Parathyroid adenoma (tissue), 2 donors: Measurements from ENCODE around the gene ACSM2B.
"Not testable (repeated sequence)": the region's sequence is repeated elsewhere in the genome, so short reads cannot be mapped to it uniquely, and the experiment has no call there.

ENCODE experiments used
- H2AFZ ChIP-seq: fragments of 300-600 bp; sonication (generic); one replicate; pipeline ENCODE4 v1.7.0; 2017; ENCODE audit warnings: antibody characterized with exemption, mild to moderate bottlenecking
- H3K27ac ChIP-seq: fragments of 300-600 bp; sonication (generic); one replicate; pipeline ENCODE4 v1.7.0; 2017
- H3K27me3 ChIP-seq: fragments of 300-600 bp; sonication (generic); one replicate; pipeline ENCODE4 v1.7.0; 2017; ENCODE audit warnings: low read length; ENCODE audit not compliant: control insufficient read depth, insufficient read depth
- H3K36me3 ChIP-seq: fragments of 300-600 bp; sonication (generic); one replicate; pipeline ENCODE4 v1.7.0; 2017; ENCODE audit warnings: low read length; ENCODE audit not compliant: control insufficient read depth, insufficient read depth
- H3K4me1 ChIP-seq: fragments of 300-600 bp; sonication (generic); one replicate; pipeline ENCODE4 v1.7.0; 2017; ENCODE audit warnings: control low read depth
- H3K4me2 ChIP-seq: fragments of 300-600 bp; sonication (generic); one replicate; pipeline ENCODE4 v1.7.0; 2017; ENCODE audit warnings: low read length
- H3K4me3 ChIP-seq: fragments of 300-600 bp; sonication (generic); one replicate; pipeline ENCODE4 v1.7.0; 2017; ENCODE audit warnings: low read depth, low read length
- H3K79me2 ChIP-seq: fragments of 300-600 bp; sonication (generic); one replicate; pipeline ENCODE4 v1.7.0; 2017; ENCODE audit warnings: control low read depth
- H3K9ac ChIP-seq: fragments of 300-600 bp; sonication (generic); one replicate; pipeline ENCODE4 v1.7.0; 2017; ENCODE audit warnings: mild to moderate bottlenecking
- H3K9me3 ChIP-seq: fragments of 300-600 bp; sonication (generic); one replicate; pipeline ENCODE4 v1.7.0; 2017; ENCODE audit warnings: low read length; ENCODE audit not compliant: control insufficient read depth
- TF ChIP-seq, protein P1 (sequence below): fragments of 300-600 bp; sonication (generic); IDR thresholded peaks from one replicate; pipeline ENCODE4 v1.7.0; 2017; ENCODE audit warnings: antibody characterized with exemption, mild to moderate bottlenecking
- donor health status: primary hyperparathyroidism.

ACSM2B gene

DNA sequence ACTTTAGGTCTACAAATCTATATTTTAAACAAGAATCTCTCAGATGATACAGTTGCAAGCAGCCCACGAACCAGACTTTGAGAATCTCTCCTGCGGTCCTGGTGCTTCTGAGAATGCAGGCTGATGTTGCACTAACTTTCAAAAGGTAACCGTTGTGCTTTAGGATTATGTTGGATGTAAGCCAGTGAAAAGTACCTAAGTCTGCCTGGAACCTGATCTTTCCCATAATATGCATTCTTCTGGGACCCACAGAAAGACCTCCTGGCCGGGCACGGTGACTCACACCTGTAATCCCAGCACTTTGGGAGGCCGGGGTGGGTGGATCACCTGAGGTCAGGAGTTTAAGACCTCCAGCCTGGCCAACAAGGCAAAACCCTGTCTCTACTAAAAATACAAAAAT, 13.3 kb upstream of the ACSM2B start:
- not testable (repeated sequence) for H3K9ac ChIP-seq, H3K4me2 ChIP-seq, H3K4me3 ChIP-seq, H3K27ac ChIP-seq, H3K36me3 ChIP-seq, H2AFZ ChIP-seq, H3K9me3 ChIP-seq, H3K79me2 ChIP-seq, H3K27me3 ChIP-seq
- peaks cover 10% of the 10 kb centered on the region for H3K4me1 ChIP-seq

DNA sequence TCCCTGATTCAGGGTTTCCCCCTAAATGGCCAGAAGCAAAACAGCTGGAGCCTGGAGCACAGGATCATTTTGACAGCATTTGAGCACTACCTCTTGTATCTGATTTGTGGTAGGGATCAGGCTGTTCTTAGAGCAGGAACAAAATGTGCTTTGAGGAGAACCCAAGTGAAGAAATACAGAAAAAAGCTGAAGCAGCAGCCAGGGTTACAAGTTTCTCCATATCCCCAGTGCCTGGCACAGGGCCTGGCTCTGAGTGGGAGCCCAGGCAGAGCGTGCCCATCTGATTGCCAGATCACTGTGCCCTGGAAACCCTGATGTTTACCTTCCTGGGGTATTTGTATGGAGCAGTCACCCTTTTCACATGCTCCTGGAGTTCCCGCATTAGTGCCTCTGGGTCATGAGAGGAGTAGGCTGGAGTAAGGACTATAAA, 11.5 kb upstream of the ACSM2B start:
- peak overlapping the region; percentile 88 for H3K27ac ChIP-seq

DNA sequence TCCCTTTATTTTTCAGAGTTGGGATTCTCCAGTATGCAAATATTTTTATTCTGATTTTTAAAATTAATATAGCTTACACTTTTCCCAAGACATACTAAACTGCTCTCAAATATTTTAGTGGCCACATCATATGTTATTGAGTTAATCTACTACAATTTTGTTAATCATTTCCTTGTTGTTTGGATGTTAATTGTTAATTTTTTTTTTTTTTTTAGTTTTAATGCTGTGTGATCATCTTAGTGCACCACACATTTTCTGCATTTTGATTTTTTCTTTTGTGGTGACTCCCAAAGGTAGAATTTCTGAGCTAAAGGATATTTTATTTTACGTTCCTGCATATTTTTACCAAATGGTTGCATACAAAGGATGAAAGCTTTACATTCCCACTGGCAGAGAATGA, 10.5 kb upstream of the ACSM2B start:
- H3K4me2 ChIP-seq, H3K9ac ChIP-seq, H3K9me3 ChIP-seq, H3K4me3 ChIP-seq, H3K79me2 ChIP-seq, H3K27me3 ChIP-seq, H3K36me3 ChIP-seq: not testable (repeated sequence)
- Histone ChIP-seq H3K27ac (peak overlapping the region; percentile 88), H2AFZ (peak overlapping the region; percentile 42), H3K4me1 (peaks cover 10% of the 10 kb centered on the region)

More for the DNA sequence above, 11.5 kb upstream of the ACSM2B start:
- H3K4me2 ChIP-seq, H3K36me3 ChIP-seq, H3K4me3 ChIP-seq, H3K9me3 ChIP-seq, H3K9ac ChIP-seq, H3K79me2 ChIP-seq, H3K27me3 ChIP-seq: not testable (repeated sequence)
- peaks cover 10% of the 10 kb centered on the region for H3K4me1 ChIP-seq
- H2AFZ ChIP-seq: peak overlapping the region; percentile 46

DNA sequence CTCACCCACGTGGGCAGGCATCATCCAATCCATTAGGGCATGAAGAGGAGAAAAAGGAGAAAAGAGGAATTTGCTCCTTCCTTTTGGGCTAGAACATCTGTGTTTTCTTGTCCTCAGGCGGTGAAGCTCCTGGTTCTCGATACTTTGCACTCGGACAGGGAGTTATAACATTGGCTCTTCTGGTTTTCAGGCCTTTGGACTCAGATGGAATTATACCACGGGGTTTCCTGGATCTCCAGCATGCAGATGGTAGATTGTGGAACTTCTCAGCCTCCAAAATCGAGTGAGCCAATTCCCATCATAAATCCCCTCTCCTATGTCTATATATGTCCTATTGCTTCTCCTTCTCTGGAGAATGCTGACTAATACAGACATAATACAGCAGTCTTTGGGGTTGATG, 9.9 kb upstream of the ACSM2B start:
- H3K27ac ChIP-seq, H3K4me3 ChIP-seq, H3K79me2 ChIP-seq, H2AFZ ChIP-seq, H3K9me3 ChIP-seq, H3K4me2 ChIP-seq, H3K27me3 ChIP-seq, H3K9ac ChIP-seq, H3K36me3 ChIP-seq: not testable (repeated sequence)
- peaks cover 10% of the 10 kb centered on the region for H3K4me1 ChIP-seq

DNA sequence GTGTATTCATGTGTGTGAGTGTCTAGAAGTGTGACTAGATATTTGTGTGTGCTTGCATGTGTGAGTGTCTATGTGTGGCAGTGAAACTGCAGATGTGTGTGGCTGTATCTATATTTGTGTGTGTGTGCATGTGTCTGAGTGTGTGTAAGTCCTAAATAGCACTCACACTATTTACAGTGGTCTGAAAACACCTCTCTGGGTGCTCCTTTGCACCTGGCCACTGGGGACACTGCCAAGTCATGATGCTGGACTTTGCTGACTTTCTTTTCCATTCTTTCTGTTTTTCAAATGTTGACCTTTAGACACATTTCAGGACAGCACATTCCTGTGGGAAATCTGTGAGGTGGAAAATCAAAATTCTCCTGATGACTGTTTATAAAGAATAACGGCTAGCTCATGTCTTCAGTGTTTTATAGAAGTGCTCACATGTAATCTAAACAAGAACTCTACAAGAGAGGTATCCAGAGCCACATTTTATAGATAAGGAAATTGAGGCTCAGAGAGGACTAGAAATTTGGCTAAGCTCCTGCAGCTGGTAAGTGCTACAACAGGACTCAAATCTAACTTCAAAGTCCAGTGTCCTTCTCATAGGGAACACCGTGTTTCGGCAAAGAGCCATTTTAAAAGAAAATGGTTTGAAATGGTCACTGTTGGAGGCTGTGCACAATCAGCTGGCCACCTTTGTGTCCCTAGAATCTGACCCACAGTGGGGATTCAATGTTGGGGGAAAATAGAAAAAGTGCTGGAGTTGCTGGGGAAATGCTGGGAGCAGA, 4.5 kb upstream of the ACSM2B start:
- H3K4me2 ChIP-seq, H3K27me3 ChIP-seq, H3K79me2 ChIP-seq, H3K9ac ChIP-seq, H3K27ac ChIP-seq, H3K4me3 ChIP-seq, H3K4me1 ChIP-seq, H3K9me3 ChIP-seq, H2AFZ ChIP-seq, H3K36me3 ChIP-seq: not testable (repeated sequence)

DNA sequence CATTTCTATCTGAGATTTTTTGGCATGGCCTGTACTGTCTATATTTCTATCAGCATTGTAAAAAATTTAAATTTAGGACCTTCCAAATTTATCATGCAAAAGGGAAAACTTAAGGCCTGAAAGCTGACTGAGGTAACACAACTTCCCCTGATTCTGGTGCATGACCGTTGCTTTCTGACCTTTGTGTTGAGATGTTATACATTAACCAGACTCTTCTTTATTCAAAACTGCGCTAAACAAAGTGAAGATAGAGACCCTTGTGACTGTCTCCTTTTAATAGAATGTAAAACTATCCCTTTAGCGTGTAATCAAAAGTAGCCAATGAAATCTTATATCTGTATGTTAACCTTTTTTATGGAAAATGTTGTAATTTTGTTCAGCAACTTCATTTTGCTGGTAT, 1.9 kb upstream of the ACSM2B start:
- H3K9ac ChIP-seq, H3K4me1 ChIP-seq, H3K4me3 ChIP-seq, H3K27ac ChIP-seq, H3K4me2 ChIP-seq, H3K9me3 ChIP-seq, H3K36me3 ChIP-seq, H3K27me3 ChIP-seq, H2AFZ ChIP-seq, H3K79me2 ChIP-seq: not testable (repeated sequence)

DNA sequence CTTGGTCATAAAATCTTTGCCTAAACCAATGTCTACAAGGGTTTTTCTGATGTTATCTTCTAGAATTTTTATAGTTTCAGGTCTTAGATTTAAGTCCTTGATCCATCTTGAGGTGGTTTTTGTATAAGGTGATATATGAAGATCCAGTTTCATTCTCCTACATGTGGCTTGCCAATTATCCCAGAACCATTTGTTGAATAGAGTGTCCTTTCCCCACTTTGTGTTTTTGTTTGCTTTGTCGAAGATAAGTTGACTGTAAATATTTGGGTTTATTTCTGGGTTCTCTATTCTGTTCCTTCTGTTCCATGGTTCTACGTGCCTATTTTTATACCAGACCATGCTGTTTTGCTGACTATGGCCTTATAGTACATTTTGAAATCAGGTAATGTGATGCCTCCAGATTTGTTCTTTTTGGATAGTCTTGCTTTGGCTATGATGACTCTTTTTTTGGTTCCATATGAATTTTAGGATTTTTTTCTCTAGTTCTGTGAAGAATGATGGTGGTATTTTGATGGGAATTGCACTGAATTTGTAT, 7.0 kb downstream of the ACSM2B start:
- H3K27ac ChIP-seq, H3K4me3 ChIP-seq, H3K79me2 ChIP-seq, H3K4me2 ChIP-seq, H3K4me1 ChIP-seq, H3K9ac ChIP-seq, H3K9me3 ChIP-seq, H3K36me3 ChIP-seq, H3K27me3 ChIP-seq, H2AFZ ChIP-seq: not testable (repeated sequence)

DNA sequence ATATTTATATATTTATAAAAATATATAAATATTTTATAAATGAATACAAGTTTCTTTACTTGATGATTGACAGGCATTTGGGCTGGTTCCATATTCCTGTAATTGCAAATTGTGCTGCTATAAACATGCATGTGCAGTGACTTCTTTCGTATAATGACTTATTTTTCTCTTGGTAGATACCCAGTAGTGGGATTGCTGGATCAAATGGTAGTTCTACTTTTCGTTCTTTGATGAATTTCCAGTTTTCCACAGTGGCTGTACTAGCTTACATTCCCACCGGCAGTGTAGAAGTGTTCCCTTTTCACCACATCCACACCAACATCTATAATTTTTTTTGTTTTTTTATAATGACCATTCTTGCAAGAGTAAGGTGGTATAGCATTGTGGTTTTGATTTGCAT, 7.8 kb downstream of the ACSM2B start:
- H3K4me2 ChIP-seq: no peak overlapping the region
- H2AFZ ChIP-seq: no peak overlapping the region
- no peak overlapping the region for H3K27ac ChIP-seq
- no peaks in the 10 kb centered on the region for H3K36me3 ChIP-seq
- no peaks in the 10 kb centered on the region for H3K4me1 ChIP-seq
- TF ChIP-seq, protein P1, sequence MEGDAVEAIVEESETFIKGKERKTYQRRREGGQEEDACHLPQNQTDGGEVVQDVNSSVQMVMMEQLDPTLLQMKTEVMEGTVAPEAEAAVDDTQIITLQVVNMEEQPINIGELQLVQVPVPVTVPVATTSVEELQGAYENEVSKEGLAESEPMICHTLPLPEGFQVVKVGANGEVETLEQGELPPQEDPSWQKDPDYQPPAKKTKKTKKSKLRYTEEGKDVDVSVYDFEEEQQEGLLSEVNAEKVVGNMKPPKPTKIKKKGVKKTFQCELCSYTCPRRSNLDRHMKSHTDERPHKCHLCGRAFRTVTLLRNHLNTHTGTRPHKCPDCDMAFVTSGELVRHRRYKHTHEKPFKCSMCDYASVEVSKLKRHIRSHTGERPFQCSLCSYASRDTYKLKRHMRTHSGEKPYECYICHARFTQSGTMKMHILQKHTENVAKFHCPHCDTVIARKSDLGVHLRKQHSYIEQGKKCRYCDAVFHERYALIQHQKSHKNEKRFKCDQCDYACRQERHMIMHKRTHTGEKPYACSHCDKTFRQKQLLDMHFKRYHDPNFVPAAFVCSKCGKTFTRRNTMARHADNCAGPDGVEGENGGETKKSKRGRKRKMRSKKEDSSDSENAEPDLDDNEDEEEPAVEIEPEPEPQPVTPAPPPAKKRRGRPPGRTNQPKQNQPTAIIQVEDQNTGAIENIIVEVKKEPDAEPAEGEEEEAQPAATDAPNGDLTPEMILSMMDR: no peak
- no peak overlapping the region for H3K4me3 ChIP-seq
- no peaks in the 10 kb centered on the region for H3K9me3 ChIP-seq
- no peak overlapping the region for H3K9ac ChIP-seq
- no peaks in the 10 kb centered on the region for H3K79me2 ChIP-seq
- no peaks in the 10 kb centered on the region for H3K27me3 ChIP-seq
